ENCODE data around the gene CLCN6.

The CLCN6 gene

DNA sequence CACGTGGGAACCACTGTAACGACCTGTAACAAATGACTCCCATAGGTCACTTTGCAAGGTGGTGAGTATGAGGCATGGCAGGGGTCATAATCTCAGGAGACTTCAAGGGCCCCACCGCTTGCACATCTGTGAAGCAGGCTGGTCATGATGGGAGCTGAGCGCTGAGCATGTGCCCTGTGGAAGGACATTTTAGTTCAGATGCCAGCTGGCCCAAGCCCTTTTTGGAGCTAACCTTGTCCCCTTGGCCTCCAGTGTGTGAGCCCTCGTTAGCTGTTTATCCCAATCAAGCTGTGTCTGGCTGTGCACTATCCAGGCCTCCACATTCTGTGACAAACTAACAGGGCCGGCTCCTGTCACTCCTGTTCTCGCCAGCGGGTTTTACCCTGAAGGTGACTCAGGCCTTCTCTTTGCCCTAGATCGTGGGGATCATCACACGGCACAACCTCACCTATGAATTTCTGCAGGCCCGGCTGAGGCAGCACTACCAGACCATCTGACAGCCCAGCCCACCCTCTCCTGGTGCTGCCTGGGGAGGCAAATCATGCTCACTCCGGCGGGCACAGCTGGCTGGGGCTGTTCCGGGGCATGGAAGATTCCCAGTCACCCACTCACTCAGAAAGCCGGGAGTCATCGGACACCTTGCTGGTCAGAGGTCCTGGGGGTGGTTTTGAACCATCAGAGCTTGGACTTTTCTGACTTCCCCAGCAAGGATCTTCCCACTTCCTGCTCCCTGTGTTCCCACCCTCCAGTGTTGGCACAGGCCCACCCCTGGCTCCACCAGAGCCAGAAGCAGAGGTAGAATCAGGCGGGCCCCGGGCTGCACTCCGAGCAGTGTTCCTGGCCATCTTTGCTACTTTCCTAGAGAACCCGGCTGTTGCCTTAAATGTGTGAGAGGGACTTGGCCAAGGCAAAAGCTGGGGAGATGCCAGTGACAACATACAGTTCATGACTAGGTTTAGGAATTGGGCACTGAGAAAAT is 34.0 kb downstream of the CLCN6 start:
- H3K9me3 Mint-ChIP-seq, result no peaks in the 10 kb centered on the region
- no peak overlapping the region for H3K27ac Mint-ChIP-seq
- H3K36me3 Mint-ChIP-seq (ENCODE audit: low read depth), result peaks cover 21% of the 10 kb centered on the region
- H3K27me3 Mint-ChIP-seq, result no peaks in the 10 kb centered on the region
- peaks cover 3% of the 10 kb centered on the region for H3K4me1 Mint-ChIP-seq
- DNase-seq, result no peak
- ATAC-seq, result no peak
- H3K4me3 Mint-ChIP-seq, result no peak overlapping the region

DNA sequence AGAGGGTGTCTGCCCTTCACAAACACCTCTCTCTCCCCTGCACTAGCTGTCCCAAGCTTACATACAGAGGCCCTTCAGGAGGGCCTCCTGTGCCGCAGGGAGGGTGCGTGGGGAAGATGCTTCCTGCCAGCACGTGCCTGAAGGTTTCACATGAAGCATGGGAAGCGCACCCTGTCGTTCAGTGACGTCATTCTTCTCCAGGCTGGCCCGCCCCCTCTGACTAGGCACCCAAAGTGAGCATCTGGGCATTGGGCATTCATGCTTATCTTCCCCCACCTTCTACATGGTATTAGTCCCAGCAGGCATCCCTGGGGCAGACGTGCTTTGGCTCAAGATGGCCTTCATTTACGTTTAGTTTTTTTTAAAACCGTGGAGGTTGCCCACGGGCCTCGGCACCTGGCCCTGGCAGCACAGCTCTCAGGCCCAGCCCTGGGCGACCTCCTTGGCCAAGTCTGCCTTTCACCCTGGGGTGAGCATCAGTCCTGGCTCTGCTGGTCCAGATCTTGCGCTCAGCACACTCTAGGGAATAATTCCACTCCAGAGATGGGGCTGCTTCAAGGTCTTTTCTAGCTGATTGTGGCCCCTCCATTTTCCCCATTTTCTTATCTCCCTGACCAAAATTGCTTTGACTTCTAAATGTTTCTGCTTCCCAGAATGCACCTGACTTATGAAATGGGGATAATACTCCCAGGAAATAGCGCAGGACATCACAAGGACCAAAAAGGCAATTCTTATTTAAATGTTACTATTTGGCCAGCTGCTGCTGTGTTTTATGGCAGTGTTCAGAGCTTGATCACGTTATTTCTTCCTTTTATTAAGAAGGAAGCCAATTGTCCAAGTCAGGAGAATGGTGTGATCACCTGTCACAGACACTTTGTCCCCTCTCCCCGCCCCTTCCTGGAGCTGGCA is 35.5 kb downstream of the CLCN6 start:
- Mint-ChIP-seq H3K4me3 (no peak overlapping the region), H3K36me3 (ENCODE audit: low read depth) (peaks cover 22% of the 10 kb centered on the region), H3K9me3 (no peaks in the 10 kb centered on the region), H3K4me1 (peaks cover 3% of the 10 kb centered on the region), H3K27ac (no peak overlapping the region), H3K27me3 (no peaks in the 10 kb centered on the region)
- DNase-seq, result no peak
- ATAC-seq, result no peak

DNA sequence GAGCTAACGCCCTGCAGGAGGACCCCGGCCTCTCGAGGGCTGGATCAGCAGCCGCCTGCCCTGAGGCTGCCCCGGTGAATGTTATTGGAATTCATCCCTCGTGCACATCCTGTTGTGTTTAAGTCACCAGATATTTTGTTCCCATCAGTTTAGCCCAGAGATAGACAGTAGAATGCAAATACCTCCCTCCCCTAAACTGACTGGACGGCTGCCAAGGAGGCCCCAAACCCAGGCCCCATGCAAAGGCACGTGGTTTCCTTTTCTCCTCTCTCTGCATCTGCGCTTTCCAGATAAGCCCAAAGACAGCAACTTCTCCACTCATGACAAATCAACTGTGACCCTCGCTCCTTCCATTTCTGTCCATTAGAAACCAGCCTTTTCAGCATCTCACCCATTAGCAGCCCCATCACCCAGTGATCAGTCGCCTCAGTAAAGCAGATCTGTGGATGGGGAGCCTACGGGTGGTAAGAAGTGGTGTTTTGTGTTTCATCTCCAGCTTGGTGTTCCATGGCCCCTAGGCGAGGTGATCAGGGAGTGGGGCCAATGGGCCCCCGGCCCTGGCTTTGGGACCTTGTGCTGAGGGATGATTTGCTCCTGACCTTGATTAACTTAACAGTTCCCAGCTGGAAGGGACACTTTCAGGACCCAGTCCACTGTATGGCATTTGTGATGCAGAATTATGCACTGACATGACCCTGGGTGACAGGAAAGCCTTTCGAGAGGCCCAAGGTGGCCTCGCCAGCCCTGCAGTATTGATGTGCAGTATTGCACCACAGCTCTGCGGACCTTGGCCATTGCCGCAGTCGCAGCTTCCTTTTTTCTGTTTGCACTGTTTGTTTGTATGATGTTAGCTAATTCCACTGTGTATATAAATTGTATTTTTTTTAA is 36.4 kb downstream of the CLCN6 start:
- no peak for ATAC-seq
- Mint-ChIP-seq H3K9me3 (no peaks in the 10 kb centered on the region), H3K36me3 (ENCODE audit: low read depth) (peaks cover 22% of the 10 kb centered on the region), H3K27me3 (no peaks in the 10 kb centered on the region), H3K27ac (no peak overlapping the region), H3K4me1 (peaks cover 3% of the 10 kb centered on the region), H3K4me3 (no peak overlapping the region)
- DNase-seq, result no peak

DNA sequence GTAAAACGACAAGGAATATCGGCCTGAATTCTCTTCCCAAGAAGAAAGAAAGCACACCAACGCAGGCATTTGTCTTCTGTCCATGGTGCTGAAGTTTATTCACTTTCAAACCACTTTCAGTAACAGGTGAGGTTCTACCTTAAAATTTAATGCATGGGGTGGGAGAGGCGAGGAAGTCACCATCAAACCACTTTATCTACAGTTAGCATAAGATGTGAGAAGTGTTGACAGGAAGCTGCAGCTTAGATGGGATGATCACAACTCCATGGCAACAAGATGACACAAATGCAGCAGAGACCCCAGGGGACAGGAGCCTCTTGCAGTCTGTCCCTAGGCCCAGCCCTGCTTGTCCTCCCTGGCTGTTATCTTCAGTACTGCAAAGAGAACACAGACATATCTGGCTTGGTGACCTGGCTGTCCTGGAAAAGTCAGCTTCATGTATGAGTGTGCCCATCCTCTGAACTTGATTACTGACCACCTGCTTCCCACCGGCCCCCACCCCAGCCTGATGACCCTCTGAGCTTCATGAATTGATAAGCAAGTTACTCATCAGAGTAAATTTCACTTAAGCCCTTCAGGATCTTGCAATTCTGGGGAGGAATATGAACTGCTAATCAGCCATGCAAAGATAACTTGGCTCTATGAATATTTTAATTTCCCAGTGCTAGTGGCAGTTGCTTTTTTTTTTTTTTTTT is 39.8 kb downstream of the CLCN6 start:
- ATAC-seq (no peak), DNase-seq (no peak)
- peaks cover 9% of the 10 kb centered on the region for H3K36me3 Mint-ChIP-seq (ENCODE audit: low read depth)
- no peak overlapping the region for H3K4me3 Mint-ChIP-seq
- H3K4me1 Mint-ChIP-seq, result peaks cover 3% of the 10 kb centered on the region
- no peaks in the 10 kb centered on the region for H3K9me3 Mint-ChIP-seq
- no peaks in the 10 kb centered on the region for H3K27me3 Mint-ChIP-seq
- no peak overlapping the region for H3K27ac Mint-ChIP-seq

DNA sequence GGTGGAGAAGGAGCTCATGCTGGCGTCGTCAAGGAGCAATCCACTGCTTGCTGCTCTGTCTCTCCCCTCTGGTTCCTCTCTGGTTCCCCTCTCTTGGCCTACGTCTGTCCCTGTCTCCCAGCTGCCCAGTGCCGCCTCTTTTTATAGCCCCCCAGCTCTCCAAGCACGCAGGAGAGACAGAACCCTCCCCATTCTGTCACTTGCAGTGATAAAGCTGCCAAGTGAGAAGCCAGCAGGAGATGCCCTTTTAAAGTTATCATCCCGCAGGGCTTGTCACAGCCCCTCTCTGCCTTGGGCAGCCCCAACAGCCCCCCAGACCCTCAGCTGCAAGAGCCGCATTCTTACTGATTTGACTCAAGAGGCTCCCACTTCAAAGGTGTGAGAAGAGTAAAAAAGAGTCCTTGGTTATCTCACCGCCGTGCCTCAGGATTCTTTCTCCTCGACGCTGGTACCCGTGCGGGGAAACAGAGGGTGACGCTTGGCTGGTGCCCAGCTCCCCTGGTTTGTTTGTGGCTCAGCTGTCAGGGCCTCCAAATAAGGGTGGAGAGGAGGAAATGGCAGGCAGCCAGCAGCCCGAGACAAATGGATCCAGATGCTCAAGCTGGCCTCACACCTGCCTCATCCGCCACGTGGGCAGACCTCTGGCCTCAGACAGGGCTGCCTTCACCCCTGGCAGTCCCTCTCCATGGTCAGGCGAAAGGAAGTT is 41.8 kb downstream of the CLCN6 start, which contains the start of gene NPPA:
NPPA (minus strand) TSS at position 117 of the 706 bp plus-strand sequence; CDS start at position 18, 99 bp downstream.
- Mint-ChIP-seq H3K36me3 (ENCODE audit: low read depth) (peaks cover 6% of the 10 kb centered on the region), H3K9me3 (no peaks in the 10 kb centered on the region), H3K27me3 (peaks cover 2% of the 10 kb centered on the region), H3K4me1 (no peaks in the 10 kb centered on the region), H3K4me3 (no peak within 1 kb of the TSS), H3K27ac (no peak within 1 kb of the TSS)
- DNase-seq (no peak), ATAC-seq (no peak)

DNA sequence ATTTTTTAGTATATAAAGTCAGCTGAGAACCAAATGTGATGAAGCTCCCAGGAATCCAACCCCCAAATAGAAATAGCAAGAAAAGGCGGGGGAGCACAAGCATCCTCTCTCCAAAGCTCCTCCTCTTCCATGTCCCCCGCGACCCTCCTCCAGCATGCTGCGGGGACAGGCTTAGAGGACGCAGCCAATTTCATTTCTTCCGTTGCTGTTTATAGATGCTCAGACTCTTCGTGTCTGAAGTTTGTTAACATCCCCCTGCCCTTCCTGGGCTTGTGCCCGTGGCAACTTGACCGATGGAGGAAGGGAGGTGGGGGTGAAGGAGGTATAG is 42.3 kb downstream of the CLCN6 start:
- H3K9me3 Mint-ChIP-seq, result no peaks in the 10 kb centered on the region
- ATAC-seq, result no peak
- no peak for DNase-seq
- peaks cover 6% of the 10 kb centered on the region for H3K36me3 Mint-ChIP-seq (ENCODE audit: low read depth)
- H3K4me3 Mint-ChIP-seq, result no peak overlapping the region
- no peaks in the 10 kb centered on the region for H3K4me1 Mint-ChIP-seq
- no peak overlapping the region for H3K27ac Mint-ChIP-seq
- H3K27me3 Mint-ChIP-seq, result peaks cover 2% of the 10 kb centered on the region

DNA sequence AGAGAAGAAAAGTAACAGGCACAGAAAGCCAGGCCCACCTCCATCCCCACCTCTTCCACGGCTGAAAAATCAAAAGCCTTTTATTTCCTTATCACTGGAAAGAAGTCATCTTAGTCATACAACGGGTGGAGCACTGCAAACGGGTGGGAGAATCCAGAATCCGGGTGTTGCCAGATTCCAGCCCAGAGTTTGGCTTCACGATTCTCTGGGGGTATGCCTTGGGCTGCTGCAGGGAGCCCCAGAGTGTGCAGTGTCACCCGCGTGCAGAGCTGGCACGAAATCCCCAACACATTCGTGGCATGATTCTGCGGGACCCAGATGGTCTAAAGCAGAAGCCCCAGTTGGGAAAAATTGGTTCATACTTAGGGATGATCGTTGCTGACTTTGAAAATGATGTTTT is 44.2 kb downstream of the CLCN6 start:
- no peak for DNase-seq
- Mint-ChIP-seq H3K36me3 (ENCODE audit: low read depth) (peaks cover 6% of the 10 kb centered on the region), H3K9me3 (no peaks in the 10 kb centered on the region), H3K27ac (no peak overlapping the region), H3K4me1 (no peaks in the 10 kb centered on the region), H3K27me3 (peaks cover 12% of the 10 kb centered on the region), H3K4me3 (no peak overlapping the region)
- no peak for ATAC-seq

DNA sequence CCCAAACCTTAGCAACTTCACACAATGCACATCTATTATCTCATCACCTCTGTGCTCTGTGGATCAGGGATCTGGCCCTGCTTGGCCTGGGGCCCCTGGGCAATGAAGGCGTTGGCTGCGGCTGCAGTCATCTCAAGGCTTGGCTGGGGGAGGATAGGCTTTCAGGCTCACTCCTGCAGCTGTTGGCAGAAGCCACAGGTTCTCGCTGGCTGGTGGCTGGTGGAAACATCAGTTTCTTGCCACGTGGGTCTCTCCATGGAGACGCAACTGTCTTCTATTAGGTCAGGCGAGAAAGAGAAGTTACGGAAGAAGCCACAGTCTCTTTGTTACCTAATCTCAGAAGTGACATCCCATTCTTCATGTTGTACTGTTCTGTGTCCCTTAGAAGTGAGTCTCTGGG is 45.2 kb downstream of the CLCN6 start:
- Mint-ChIP-seq H3K27ac (no peak overlapping the region), H3K27me3 (peaks cover 14% of the 10 kb centered on the region), H3K9me3 (no peaks in the 10 kb centered on the region), H3K4me1 (no peaks in the 10 kb centered on the region), H3K36me3 (ENCODE audit: low read depth) (no peaks in the 10 kb centered on the region), H3K4me3 (no peak overlapping the region)
- ATAC-seq, result no peak
- no peak for DNase-seq

DNA sequence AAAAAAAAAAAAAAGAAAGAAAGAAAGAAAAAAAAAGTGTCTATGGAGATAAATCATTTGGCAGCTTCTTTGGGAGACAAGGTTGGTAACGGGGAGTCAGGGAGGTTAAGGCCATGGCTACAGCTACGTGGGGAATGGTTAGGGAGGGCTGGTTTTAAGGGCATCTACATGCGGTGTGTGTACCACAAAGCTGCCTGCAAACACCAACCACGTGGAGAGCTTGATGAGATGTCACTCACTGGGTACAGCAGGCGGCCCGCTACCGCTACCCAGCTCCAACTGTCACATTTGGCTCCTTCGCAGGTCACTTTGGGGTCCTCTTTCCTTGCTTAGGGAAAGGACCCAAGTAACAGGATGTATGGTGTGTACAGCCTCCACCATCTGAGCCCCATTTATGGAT is 48.5 kb downstream of the CLCN6 start:
- H3K4me1 Mint-ChIP-seq, result peaks cover 2% of the 10 kb centered on the region
- no peak for ATAC-seq
- no peak overlapping the region for H3K4me3 Mint-ChIP-seq
- H3K27me3 Mint-ChIP-seq, result peaks cover 38% of the 10 kb centered on the region
- no peak overlapping the region for H3K27ac Mint-ChIP-seq
- H3K36me3 Mint-ChIP-seq (ENCODE audit: low read depth), result no peaks in the 10 kb centered on the region
- no peak for DNase-seq
- no peaks in the 10 kb centered on the region for H3K9me3 Mint-ChIP-seq

DNA sequence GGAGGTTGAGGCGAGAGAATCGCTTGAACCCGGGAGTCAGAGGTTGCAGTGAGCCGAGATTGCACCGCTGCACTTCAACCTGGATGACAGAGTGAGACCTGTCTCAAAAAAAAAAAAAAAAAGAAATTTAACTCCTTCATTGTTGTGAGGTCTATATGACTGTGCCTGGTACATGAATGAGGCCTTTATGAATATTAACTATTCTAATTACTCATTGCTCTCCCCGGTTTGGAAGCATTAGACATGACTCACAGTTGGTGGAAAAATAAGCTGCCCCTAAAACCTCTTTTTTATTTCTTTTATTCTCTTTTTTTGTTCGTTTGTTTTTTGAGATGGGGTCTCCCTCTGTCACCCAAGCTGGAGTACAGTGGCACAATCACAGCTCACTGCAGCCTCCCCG is 49.4 kb downstream of the CLCN6 start:
- peaks cover 2% of the 10 kb centered on the region for H3K4me1 Mint-ChIP-seq
- no peak for ATAC-seq
- H3K27me3 Mint-ChIP-seq, result peaks cover 47% of the 10 kb centered on the region
- H3K27ac Mint-ChIP-seq, result no peak overlapping the region
- no peak for DNase-seq
- H3K4me3 Mint-ChIP-seq, result no peak overlapping the region
- no peaks in the 10 kb centered on the region for H3K36me3 Mint-ChIP-seq (ENCODE audit: low read depth)
- H3K9me3 Mint-ChIP-seq, result no peaks in the 10 kb centered on the region

DNA sequence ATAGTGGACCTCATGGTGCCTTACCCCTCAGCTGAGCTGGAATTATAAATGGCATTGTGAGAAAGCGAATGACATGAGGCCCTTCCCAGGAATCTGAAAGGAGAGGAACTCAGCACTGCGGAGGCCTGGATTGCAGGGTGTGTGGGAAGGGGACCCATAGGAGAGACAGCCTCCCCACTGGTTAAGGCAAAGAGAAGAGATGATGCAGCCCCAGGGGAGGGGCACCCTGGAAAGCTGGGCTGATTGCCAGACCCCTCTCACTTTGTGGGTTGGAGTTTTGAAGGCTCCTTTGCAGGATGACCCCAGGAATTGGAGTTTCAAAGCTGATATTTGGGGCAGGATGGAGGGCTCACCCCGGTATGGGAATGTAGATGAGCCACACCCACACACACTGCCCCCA is 50.7 kb downstream of the CLCN6 start:
- Mint-ChIP-seq H3K27ac (no peak overlapping the region), H3K9me3 (no peaks in the 10 kb centered on the region), H3K4me3 (no peak overlapping the region), H3K27me3 (peaks cover 55% of the 10 kb centered on the region), H3K36me3 (ENCODE audit: low read depth) (no peaks in the 10 kb centered on the region), H3K4me1 (peaks cover 2% of the 10 kb centered on the region)
- ATAC-seq (no peak), DNase-seq (no peak)

DNA sequence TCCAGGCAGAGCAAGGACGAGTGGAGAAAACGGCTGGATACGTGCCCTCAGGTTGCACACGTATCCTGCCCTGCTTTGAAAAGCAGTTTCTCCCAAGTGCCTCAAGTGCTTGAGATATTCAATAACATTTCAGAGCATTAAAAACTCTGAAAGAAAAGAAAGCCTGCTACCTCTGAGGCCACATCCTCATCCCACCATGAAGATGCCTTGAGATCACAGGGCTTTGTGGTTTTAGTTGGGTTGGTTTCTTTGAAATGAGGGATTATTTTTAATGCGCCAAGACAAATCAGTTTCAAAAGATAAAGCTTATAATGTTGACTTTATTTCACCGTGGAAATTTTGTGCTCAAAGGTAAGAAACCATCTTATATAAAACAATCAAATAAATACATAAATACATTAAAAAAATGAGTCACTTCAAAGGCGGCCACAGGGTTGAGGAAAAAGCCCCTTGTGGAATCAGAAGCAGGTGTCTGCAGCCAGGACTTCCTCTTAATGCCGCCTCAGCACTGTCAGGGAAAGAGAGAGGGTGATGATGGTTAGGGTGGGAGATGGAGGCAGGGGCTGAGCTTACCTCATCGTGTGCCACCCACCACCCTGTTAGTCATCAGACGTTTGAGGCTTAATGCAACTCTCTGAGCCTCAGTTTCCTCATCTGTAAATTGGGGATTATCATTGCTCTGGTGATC is 51.3 kb downstream of the CLCN6 start:
- no peak overlapping the region for H3K4me3 Mint-ChIP-seq
- DNase-seq (no peak), ATAC-seq (peak; percentile 28)
- peaks cover 2% of the 10 kb centered on the region for H3K4me1 Mint-ChIP-seq
- H3K27me3 Mint-ChIP-seq, result peaks cover 57% of the 10 kb centered on the region
- no peak overlapping the region for H3K27ac Mint-ChIP-seq
- no peaks in the 10 kb centered on the region for H3K36me3 Mint-ChIP-seq (ENCODE audit: low read depth)
- H3K9me3 Mint-ChIP-seq, result no peaks in the 10 kb centered on the region

DNA sequence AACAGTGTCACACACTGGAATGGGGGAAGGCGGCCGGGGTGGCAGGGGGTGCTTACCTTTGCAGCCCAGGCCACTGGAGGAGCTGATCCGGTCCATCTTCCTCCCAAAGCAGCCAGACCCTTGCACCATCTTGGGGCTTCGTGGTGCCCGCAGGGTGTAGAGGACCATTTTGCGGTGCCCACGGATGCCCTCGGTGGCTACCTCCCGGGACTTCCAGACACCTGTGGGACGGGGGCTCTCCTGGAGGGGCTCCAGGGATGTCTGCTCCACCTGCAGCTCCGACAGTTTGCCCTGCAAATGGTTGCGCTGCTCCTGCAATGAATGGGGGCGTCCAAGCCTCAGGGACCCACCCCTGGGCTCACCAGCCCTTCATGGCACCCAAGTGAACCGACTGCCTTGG is 52.2 kb downstream of the CLCN6 start:
- Mint-ChIP-seq H3K36me3 (ENCODE audit: low read depth) (no peaks in the 10 kb centered on the region), H3K27ac (no peak overlapping the region), H3K4me3 (no peak overlapping the region), H3K27me3 (peaks cover 63% of the 10 kb centered on the region), H3K9me3 (no peaks in the 10 kb centered on the region), H3K4me1 (peaks cover 2% of the 10 kb centered on the region)
- DNase-seq, result no peak
- ATAC-seq, result no peak
